A673 (cell line): Measurements from ENCODE around the gene RBM14. TPM values are rescaled to one million over a fixed set of nuclear protein-coding genes. Genes with fewer than 3 reads are reported as not detected.

Source experiments
- BruUV-seq: library from RNA; stranded (reverse); fragments of 400-500 nt; replicated peaks from 2 replicates; lab custom pipeline; 2021; lab: Mats Ljungman, UMichigan
- CTCF ChIA-PET: fragments of 300-600 bp; sonication (Branson Sonifier 250); formaldehyde crosslinking; loops from one replicate; lab custom pipeline; 2022; ENCODE audit warnings: antibody characterized with exemption; lab: Charles Lee
- POLR2A ChIA-PET: fragments of 300-600 bp; sonication (Branson Sonifier 250); formaldehyde crosslinking; loops from one replicate; lab custom pipeline; 2022; ENCODE audit warnings: antibody characterized with exemption; ENCODE audit not compliant: low non-redundant PET; lab: Charles Lee
- DNase-seq: peaks from one replicate; pipeline ENCODE4 v3.0.0-alpha.2; 2015; ENCODE audit warnings: low spot score
- H3K27ac ChIP-seq: fragments of 200-600 bp; sonication (generic); 2 replicates; pipeline ENCODE4 v1.5.1; 2016; ENCODE audit warnings: mixed run types, low read depth, mild to moderate bottlenecking, mixed read lengths, antibody characterized with exemption, low read length; ENCODE audit not compliant: poor library complexity, severe bottlenecking
- H3K27me3 ChIP-seq: fragments of 200-600 bp; sonication (generic); replicated peaks from 2 replicates; pipeline ENCODE4 v1.6.1; 2017; ENCODE audit warnings: mixed run types, low read depth, mild to moderate bottlenecking, mixed read lengths, antibody characterized with exemption, low read length; ENCODE audit not compliant: insufficient read depth, poor library complexity
- H3K36me3 ChIP-seq: fragments of 200-600 bp; sonication (generic); 2 replicates; pipeline ENCODE4 v1.6.1; 2016; ENCODE audit warnings: mixed run types, mild to moderate bottlenecking, mixed read lengths, antibody characterized with exemption, low read length; ENCODE audit not compliant: insufficient read depth, poor library complexity, severe bottlenecking
- H3K4me1 ChIP-seq: fragments of 200-600 bp; sonication (generic); 2 replicates; pipeline ENCODE4 v1.6.1; 2017; ENCODE audit warnings: mixed run types, mild to moderate bottlenecking, mixed read lengths, antibody characterized with exemption, low read length; ENCODE audit not compliant: insufficient read depth, poor library complexity, severe bottlenecking
- H3K4me3 ChIP-seq: fragments of 200-600 bp; sonication (generic); 2 replicates; pipeline ENCODE4 v1.5.1; 2016; ENCODE audit warnings: low read depth, mixed run types, mild to moderate bottlenecking, mixed read lengths, low read length; ENCODE audit not compliant: poor library complexity, severe bottlenecking
- H3K9me3 ChIP-seq: fragments of 200-600 bp; sonication (generic); 2 replicates; pipeline ENCODE4 v1.6.1; 2016; ENCODE audit warnings: mixed run types, low read depth, mild to moderate bottlenecking, mixed read lengths, antibody characterized with exemption, low read length; ENCODE audit not compliant: poor library complexity, severe bottlenecking
- CTCF ChIP-seq: fragments of 300-800, 200-600 bp; sonication (generic); conservative IDR thresholded peaks from 2 replicates; pipeline ENCODE4 v1.5.1; 2017; ENCODE audit warnings: low read depth, mild to moderate bottlenecking, antibody characterized with exemption, low read length, moderate library complexity, mixed read lengths
- EZH2 ChIP-seq: fragments of 200-600 bp; sonication (generic); IDR thresholded peaks from 2 replicates; pipeline ENCODE4 v1.6.1; 2017; ENCODE audit warnings: borderline replicate concordance, low read depth, mild to moderate bottlenecking, mixed read lengths, antibody characterized with exemption, low read length; ENCODE audit not compliant: poor library complexity, severe bottlenecking
- intact Hi-C: fragments of 100-400 bp; cut with micrococcal nuclease; formaldehyde crosslinking; loops from one replicate; pipeline ENCODE4 v1.10.0; 2022; ENCODE audit not compliant: unreplicated experiment
- total RNA-seq: library from RNA; stranded (reverse); gene quantifications from 2 replicates; pipeline ENCODE4 v1.2.3, GENCODE V29; 2021

Gene RBM14
- total RNA-seq, 1 experiment from 2014 or later, result 162 TPM

DNA sequence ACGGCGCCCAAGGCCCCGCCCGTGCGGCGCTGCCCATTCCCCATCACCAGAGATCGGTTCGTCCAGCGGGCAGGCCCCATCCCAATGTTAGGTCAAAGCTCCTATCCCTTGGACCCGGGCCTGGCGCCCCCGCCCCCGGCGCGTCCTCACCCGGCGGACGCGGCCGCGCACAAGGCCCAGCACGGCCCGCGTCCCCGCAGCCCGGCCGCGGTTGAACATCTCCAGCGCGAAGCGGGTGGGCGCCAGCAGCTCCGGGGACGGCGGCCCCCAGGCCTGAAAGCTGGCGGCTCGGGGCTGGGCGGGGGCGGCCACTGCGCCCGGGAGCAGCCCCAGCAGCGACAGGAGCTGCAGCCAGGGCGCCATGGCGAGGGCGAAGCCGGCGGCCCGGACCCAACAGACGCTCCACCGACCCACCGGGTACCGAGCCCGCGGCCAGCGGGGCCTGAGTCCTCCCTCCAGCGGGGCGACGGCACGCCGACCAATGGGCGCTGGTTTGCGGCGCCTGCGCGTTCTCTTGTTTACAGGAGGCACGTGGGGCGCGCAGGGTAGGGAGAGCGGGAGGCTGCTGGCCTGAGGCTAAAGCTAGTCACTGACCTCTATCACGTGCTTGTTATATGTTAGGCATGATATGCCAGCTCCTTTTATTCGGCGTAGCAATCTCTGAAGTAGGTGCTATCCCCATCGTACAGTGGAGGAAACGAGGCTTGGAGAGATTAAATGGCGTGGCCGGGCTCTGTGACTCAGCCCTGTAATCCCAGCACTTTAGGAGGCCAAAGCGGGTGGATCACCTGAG, 48.1 kb upstream of the RBM14 start, which contains the start of gene CTSF:
TSS of gene CTSF (minus strand) at position 483 of the 793 bp plus-strand sequence. CDS start at position 363, 120 bp downstream.
- peak within 1 kb of the TSS; percentile 54 for H3K4me3 ChIP-seq
- ChIA-PET CTCF (no interaction called here), POLR2A (no interaction called here)
- no TSS peak for BruUV-seq
- H3K27ac ChIP-seq, result no peak within 1 kb of the TSS
- H3K4me1 ChIP-seq, result peaks cover 5% of the 10 kb centered on the region
- TF ChIP-seq EZH2 (no peak), CTCF (no peak)
- intact Hi-C loops, result no loop called here
- no peaks in the 10 kb centered on the region for H3K9me3 ChIP-seq
- H3K27me3 ChIP-seq, result no peaks in the 10 kb centered on the region
- H3K36me3 ChIP-seq, result no peaks in the 10 kb centered on the region
- peak; percentile 81 for DNase-seq

- POLR2A ChIA-PET, result interaction anchor here (0.6 kb wide), 1 partner anchor 15 kb away, joined by 6 read pairs; no protein-coding TSS in a partner anchor
- Histone ChIP-seq H3K27me3 (no peaks in the 10 kb centered on the region), H3K9me3 (no peaks in the 10 kb centered on the region), H3K4me1 (peaks cover 5% of the 10 kb centered on the region), H3K36me3 (no peaks in the 10 kb centered on the region), H3K4me3 (no peak overlapping the region), H3K27ac (no peak overlapping the region)
- no TSS peak for BruUV-seq
- no peak for DNase-seq
- intact Hi-C loops, result no loop called here
- TF ChIP-seq CTCF (no peak), EZH2 (no peak)
- CTCF ChIA-PET, result no interaction called here
These were observed 47.4 kb upstream of the RBM14 start for GRCh38 chr11:66569076-66569475.

- H3K9me3 ChIP-seq, result no peaks in the 10 kb centered on the region
- H3K36me3 ChIP-seq, result no peaks in the 10 kb centered on the region
- intact Hi-C loops, result no loop called here
- ChIA-PET CTCF (no interaction called here), POLR2A (no interaction called here)
- no peak overlapping the region for H3K4me3 ChIP-seq
- H3K27me3 ChIP-seq, result no peaks in the 10 kb centered on the region
- TF ChIP-seq CTCF, result no peak
- TF ChIP-seq EZH2, result no peak
- no peak overlapping the region for H3K27ac ChIP-seq
- peaks cover 5% of the 10 kb centered on the region for H3K4me1 ChIP-seq
- DNase-seq, result no peak
- BruUV-seq, result no TSS peak
These were observed 46.2 kb upstream of the RBM14 start for GRCh38 chr11:66570079-66570849.
